Activated naive CD8-positive, alpha-beta T cell (primary cell): ENCODE results near the gene CD40LG.

ENCODE experiments used
- H3K27ac Mint-ChIP-seq: one replicate; pipeline ENCODE4 v1.8.0; 2021; ENCODE audit warnings: mixed read lengths
- H3K27me3 Mint-ChIP-seq: one replicate; pipeline ENCODE4 v1.8.0; 2021; ENCODE audit warnings: mixed read lengths
- H3K36me3 Mint-ChIP-seq: one replicate; pipeline ENCODE4 v1.8.0; 2021; ENCODE audit warnings: mixed read lengths
- H3K4me1 Mint-ChIP-seq: one replicate; pipeline ENCODE4 v1.8.0; 2021; ENCODE audit warnings: low read depth, mixed read lengths
- H3K4me3 Mint-ChIP-seq: one replicate; pipeline ENCODE4 v1.8.0; 2021; ENCODE audit warnings: mild to moderate bottlenecking, mixed read lengths
- H3K9me3 Mint-ChIP-seq: one replicate; pipeline ENCODE4 v1.8.0; 2021; ENCODE audit warnings: low read depth, mixed read lengths

CD40LG gene

DNA sequence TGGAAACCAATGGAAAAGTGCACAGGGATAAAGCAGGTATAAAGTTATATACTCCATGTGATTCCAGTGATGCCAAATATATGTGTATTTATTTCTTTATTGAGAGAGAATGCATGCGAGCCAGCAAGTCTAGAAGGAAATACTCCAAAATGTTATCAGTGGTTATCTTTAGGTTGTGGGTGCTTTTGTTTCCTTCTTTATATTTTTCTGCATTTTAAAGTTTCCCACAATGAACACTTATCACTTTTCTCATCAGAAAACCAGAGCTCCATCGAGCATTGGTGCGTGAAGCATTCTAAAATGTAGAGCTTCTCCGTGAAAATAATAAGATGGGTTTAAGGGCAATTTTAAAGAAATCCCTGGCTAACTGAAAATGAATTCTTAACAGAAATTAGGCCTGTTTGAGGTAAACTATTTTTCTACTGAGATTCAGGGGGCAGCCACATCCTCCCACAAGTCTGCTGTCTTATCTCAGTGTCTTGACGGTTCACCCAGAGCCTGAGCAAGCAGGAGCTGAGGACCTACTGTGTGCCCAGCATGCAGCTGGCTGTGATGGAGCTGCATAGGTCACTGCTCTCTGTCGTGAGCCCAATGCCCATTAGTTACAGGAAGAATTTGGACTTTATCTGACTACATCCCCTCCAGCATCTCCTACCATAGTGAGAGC lies 18.7 kb upstream of the CD40LG start:
- Mint-ChIP-seq H3K36me3 (no peaks in the 10 kb centered on the region), H3K27me3 (no peaks in the 10 kb centered on the region), H3K27ac (peak overlapping the region; percentile 81), H3K4me3 (peak overlapping the region; percentile 64), H3K9me3 (no peaks in the 10 kb centered on the region), H3K4me1 (peaks cover 82% of the 10 kb centered on the region)

- no peaks in the 10 kb centered on the region for H3K36me3 Mint-ChIP-seq
- no peaks in the 10 kb centered on the region for H3K27me3 Mint-ChIP-seq
- peaks cover 84% of the 10 kb centered on the region for H3K4me1 Mint-ChIP-seq
- peak overlapping the region; percentile 79 for H3K27ac Mint-ChIP-seq
- no peaks in the 10 kb centered on the region for H3K9me3 Mint-ChIP-seq
- no peak overlapping the region for H3K4me3 Mint-ChIP-seq
Observed at GRCh38 chrX:136630881-136631280, 17.1 kb upstream of the CD40LG start.

DNA sequence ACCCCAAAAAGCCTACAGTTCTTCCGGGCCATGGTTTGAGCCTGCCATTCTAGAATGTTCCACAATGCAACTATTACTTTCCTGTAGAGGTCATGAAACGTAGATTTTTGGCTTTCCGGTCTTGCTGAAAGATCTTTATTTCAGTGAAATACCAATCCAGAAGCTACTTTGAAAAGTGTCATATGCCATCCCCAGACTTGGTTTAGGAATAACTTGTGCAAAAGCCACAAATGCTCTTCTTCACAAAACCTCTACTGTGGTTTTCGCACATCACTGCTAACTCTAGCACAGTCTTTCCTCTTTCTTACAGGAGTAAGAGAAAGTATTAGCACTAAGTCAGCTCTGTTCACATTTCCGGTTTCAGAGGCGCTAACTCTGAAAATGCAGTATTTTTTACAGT lies 12.7 kb upstream of the CD40LG start:
- no peaks in the 10 kb centered on the region for H3K27me3 Mint-ChIP-seq
- no peaks in the 10 kb centered on the region for H3K9me3 Mint-ChIP-seq
- H3K4me1 Mint-ChIP-seq: peaks cover 72% of the 10 kb centered on the region
- peak overlapping the region; percentile 60 for H3K4me3 Mint-ChIP-seq
- H3K27ac Mint-ChIP-seq: peak overlapping the region; percentile 84
- H3K36me3 Mint-ChIP-seq: no peaks in the 10 kb centered on the region

DNA sequence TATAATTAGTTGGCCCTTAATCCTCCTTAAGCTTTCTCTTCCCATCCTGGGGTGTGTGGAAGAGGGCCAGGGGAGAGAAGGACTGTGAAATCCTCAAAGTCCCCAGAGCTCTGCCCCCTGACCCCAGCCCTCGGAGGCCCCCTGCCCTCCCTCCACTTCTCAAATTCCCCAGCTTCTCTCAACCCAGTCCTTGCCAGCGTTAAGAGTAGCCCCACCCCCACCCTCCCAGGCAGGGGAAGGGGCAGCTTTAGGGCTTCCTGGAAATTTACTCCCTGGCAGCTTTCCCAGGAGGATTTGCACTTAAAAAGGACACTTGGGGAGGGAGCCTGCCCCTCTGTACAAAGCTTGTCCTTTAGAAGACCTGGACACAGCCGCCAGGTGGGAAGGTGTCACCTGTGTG lies 11.8 kb upstream of the CD40LG start:
- H3K4me1 Mint-ChIP-seq: peaks cover 70% of the 10 kb centered on the region
- no peaks in the 10 kb centered on the region for H3K36me3 Mint-ChIP-seq
- H3K4me3 Mint-ChIP-seq: no peak overlapping the region
- no peaks in the 10 kb centered on the region for H3K27me3 Mint-ChIP-seq
- H3K27ac Mint-ChIP-seq: no peak overlapping the region
- H3K9me3 Mint-ChIP-seq: no peaks in the 10 kb centered on the region

DNA sequence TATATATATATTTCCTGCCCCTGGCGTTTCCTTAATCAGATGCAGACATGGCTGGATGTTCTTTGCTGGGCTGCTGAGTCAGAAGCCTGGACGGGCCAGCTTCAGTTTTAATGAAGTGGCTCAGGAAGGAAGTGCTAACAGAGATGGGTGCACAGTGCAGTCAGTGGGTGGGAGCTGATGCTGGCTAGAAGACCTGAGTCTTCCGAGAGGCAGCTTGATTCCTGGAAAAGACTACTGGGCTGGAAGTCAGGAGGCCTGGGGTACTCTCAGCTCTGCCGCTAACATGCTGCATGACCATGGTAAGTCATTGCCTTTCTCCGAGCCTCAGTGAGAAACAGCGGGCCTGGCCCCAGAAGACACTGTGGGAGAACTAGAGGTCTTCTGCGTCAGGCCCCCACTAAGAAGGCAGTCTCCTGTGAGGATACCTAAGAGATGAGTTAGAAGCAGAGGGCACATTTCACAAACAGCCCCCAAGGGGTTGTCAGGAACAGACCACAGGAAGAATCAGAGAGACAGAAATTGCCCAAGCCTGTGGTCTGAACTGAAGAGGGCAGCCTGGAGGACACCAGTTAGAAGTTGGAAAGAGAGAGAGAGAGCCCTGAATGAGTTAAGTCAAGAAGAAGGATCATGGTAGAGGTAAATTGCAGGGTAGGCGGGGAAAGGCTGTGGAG lies 8.3 kb upstream of the CD40LG start:
- H3K27me3 Mint-ChIP-seq: no peaks in the 10 kb centered on the region
- peaks cover 72% of the 10 kb centered on the region for H3K4me1 Mint-ChIP-seq
- peak overlapping the region; percentile 35 for H3K4me3 Mint-ChIP-seq
- no peaks in the 10 kb centered on the region for H3K9me3 Mint-ChIP-seq
- no peaks in the 10 kb centered on the region for H3K36me3 Mint-ChIP-seq
- no peak overlapping the region for H3K27ac Mint-ChIP-seq

- H3K4me1 Mint-ChIP-seq: peaks cover 71% of the 10 kb centered on the region
Observed at GRCh38 chrX:136643243-136643642, 4.7 kb upstream of the CD40LG start.

DNA sequence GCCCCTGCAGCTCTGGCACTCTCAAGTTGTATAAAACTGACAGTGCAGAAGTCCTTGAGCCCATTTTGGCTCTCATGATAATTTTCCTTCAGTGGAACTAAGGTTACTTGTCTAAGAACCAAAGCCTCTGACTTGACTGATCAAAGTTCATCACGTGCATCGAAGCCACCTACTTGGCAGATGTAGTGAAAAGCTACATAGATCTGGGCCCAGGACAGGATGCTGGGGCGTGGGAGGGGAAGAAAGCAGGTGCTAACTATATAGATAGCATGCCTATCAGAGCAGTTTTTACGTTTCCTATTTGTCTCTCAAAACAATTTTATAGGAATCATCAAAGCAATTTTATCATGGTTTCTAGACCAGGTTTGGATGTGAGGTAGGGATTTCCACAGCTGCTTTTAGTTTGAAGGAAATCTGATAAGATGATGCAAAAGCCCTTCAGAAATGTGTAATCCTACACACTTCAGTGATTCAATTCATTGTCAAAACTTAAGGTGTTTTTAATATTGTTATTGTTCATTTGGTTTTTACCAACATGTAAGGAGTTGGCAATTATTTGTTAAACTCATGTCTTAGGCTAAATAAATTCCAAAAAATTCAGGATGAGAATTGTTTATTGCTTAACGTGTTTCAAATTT lies 1.2 kb upstream of the CD40LG start:
- no peaks in the 10 kb centered on the region for H3K9me3 Mint-ChIP-seq

More at GRCh38 chrX:136643243-136643642, 4.7 kb upstream of the CD40LG start:
- Mint-ChIP-seq H3K27ac (no peak overlapping the region), H3K27me3 (no peaks in the 10 kb centered on the region), H3K9me3 (no peaks in the 10 kb centered on the region), H3K4me3 (peak overlapping the region; percentile 51), H3K36me3 (peaks cover 6% of the 10 kb centered on the region)

DNA sequence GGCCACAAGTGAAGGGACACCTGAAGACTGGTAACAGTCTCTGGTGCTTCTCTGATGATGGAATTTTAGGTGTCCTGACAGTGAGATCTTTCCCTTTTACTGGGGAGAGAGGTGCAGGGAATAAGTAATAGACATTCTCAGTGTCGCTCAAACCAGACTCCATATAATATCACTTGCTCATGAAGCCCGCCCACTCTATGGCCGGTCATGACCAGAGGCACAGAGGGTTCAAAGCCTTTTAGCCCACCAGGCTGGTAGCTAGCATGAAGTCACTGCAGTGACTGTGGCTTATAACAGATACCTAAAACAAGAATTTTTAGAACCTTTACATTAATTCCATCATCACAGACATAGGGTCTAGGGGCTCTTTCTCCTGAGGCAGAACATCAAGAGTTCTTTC lies 2.9 kb downstream of the CD40LG start:
- Mint-ChIP-seq H3K9me3 (no peaks in the 10 kb centered on the region), H3K27me3 (no peaks in the 10 kb centered on the region), H3K36me3 (peaks cover 13% of the 10 kb centered on the region), H3K4me1 (peaks cover 37% of the 10 kb centered on the region), H3K27ac (no peak overlapping the region), H3K4me3 (peak overlapping the region; percentile 25)

More for the DNA sequence above, 1.2 kb upstream of the CD40LG start:
- Mint-ChIP-seq H3K27ac (peak overlapping the region; percentile 86), H3K36me3 (peaks cover 6% of the 10 kb centered on the region), H3K27me3 (no peaks in the 10 kb centered on the region), H3K4me1 (peaks cover 56% of the 10 kb centered on the region), H3K4me3 (peak overlapping the region; percentile 47)

DNA sequence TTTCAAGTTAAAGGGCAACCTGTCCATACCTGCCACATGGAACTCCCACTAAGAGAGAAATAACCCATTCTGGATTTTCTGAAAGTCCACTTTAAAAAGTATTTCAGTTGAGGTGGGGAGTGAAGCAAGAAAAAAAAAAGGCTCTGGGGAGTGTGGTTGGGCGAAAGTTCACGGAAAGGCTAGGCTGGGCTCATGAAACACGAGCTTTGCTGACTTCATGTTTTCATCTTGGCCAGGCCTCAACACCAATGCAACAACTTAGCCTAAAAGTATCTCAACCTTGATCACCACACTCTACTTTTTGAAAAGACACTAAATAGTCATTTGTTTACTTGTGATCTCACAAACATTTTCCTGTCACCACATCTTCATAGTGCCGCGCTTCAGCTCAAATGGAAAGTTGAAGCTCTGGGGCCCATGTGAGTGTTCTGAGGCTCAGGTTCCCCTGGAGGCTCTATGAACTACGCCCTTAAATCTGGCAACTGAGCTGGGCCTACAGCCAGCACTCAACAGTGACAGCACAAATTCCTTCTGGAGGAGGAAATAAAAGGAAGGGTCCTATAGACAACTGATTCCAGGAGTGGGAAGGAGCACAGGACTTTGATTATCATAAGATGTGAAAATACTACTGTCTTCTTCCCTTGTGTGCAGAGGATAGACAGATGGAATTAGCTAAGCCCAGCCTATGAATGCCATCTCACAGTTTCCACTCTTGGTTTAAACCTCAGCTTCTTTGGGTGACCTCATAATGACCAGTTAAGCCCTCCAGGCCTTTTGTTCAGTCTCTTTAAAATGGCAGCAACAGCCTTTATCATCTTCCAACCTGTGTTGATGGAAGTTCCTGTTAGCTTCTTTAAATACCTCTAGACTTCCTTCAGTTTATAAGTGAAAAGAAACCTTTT lies 5.1 kb downstream of the CD40LG start:
- no peak overlapping the region for H3K27ac Mint-ChIP-seq
- peaks cover 9% of the 10 kb centered on the region for H3K36me3 Mint-ChIP-seq
- H3K9me3 Mint-ChIP-seq: no peaks in the 10 kb centered on the region
- H3K4me3 Mint-ChIP-seq: no peak overlapping the region
- H3K27me3 Mint-ChIP-seq: no peaks in the 10 kb centered on the region
- H3K4me1 Mint-ChIP-seq: peaks cover 33% of the 10 kb centered on the region

DNA sequence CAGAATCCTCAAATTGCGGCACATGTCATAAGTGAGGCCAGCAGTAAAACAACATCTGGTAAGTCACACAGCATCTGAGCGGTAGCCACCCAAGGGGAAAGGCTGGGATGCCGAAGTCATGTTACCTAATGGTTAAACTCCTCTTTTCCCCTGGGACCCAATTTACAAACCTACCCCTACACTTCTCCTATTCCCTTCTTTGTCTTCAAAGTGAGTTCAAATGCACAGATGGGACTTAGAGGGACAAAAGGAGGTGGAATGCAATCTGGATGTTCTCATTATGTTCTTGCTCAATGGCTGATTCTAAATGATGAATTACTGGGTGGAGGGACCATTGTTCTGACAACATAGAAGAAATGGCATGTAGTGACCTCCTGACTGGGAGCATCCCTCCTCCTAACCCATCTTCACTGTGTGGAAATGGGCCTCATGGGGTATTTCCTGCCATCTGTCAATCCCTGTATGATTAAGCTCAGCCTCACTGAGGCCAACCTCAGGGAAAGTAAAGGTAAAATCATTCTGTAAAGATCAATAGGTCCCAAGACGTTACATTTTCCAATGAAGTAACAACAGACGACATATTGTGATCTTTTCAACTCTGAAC lies 8.5 kb downstream of the CD40LG start:
- H3K36me3 Mint-ChIP-seq: peaks cover 13% of the 10 kb centered on the region
- no peaks in the 10 kb centered on the region for H3K9me3 Mint-ChIP-seq
- peaks cover 47% of the 10 kb centered on the region for H3K4me1 Mint-ChIP-seq
- no peak overlapping the region for H3K27ac Mint-ChIP-seq
- H3K4me3 Mint-ChIP-seq: no peak overlapping the region
- H3K27me3 Mint-ChIP-seq: no peaks in the 10 kb centered on the region

DNA sequence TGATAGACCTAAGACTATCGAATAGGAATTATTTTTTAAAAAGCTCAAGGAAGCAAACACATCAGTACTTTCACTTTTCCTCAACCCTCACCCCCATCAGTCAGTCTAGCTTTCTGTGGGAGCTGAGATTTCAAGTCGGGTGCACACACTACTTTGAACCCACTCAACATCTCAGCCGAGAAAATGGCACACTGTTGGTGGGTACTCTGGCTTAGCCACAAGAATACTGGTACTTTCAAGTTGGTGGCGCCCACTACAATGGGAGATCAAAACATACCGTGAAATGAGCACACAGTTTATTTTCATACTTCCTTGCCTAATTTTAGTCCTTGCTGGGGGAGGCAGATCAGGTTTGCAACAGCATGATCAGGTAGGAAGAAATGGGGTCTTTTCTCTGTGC lies 10.2 kb downstream of the CD40LG start:
- peak overlapping the region; percentile 22 for H3K4me3 Mint-ChIP-seq
- H3K36me3 Mint-ChIP-seq: peaks cover 11% of the 10 kb centered on the region
- no peaks in the 10 kb centered on the region for H3K27me3 Mint-ChIP-seq
- H3K27ac Mint-ChIP-seq: peak overlapping the region; percentile 72
- peaks cover 59% of the 10 kb centered on the region for H3K4me1 Mint-ChIP-seq
- H3K9me3 Mint-ChIP-seq: no peaks in the 10 kb centered on the region

- H3K4me1 Mint-ChIP-seq: peaks cover 62% of the 10 kb centered on the region
- peaks cover 16% of the 10 kb centered on the region for H3K36me3 Mint-ChIP-seq
- H3K27ac Mint-ChIP-seq: peak overlapping the region; percentile 43
- no peaks in the 10 kb centered on the region for H3K27me3 Mint-ChIP-seq
- no peak overlapping the region for H3K4me3 Mint-ChIP-seq
- H3K9me3 Mint-ChIP-seq: no peaks in the 10 kb centered on the region
Observed at GRCh38 chrX:136659174-136659573, 11.2 kb downstream of the CD40LG start.

DNA sequence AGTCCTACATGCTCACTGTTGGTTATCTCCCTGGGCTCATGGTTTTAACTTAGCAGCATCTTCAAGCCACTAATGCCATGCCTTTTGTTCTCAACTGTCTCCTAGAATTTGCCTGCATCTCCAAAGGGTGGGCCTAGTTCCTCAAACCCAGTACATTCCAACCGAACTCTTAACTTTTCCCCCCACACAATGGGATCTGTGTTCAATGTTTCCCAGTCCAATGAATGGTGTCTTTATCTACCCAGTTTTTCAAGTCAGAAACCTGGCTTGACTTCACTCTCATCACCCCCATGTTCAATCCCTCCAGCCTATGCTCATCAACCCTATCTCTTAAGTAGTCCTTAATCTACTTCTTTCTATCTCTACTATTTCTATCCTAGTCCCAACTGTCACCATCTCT lies 12.9 kb downstream of the CD40LG start:
- Mint-ChIP-seq H3K4me1 (peaks cover 61% of the 10 kb centered on the region), H3K27ac (no peak overlapping the region), H3K4me3 (no peak overlapping the region), H3K36me3 (peaks cover 21% of the 10 kb centered on the region), H3K9me3 (no peaks in the 10 kb centered on the region), H3K27me3 (no peaks in the 10 kb centered on the region)

DNA sequence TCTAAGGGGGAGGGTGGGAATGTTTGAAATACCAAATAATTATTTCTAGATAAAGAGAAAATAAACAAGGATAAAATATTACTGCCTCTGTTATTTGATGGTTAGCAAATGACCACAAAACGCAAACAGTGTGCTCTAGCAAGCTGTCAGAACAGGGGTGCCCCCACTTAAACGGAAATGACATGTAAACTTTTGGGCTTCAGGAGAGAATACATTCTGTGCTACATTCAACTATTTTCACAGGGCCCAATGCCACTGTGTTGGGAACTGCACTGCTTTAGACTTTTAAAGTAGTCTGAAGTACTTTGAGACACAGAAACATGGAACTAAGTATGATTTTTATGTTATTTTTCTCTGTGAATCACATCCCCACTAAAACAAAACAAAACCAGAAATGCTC lies 14.1 kb downstream of the CD40LG start:
- H3K36me3 Mint-ChIP-seq: peaks cover 24% of the 10 kb centered on the region
- H3K27ac Mint-ChIP-seq: no peak overlapping the region
- H3K9me3 Mint-ChIP-seq: no peaks in the 10 kb centered on the region
- no peak overlapping the region for H3K4me3 Mint-ChIP-seq
- peaks cover 56% of the 10 kb centered on the region for H3K4me1 Mint-ChIP-seq
- H3K27me3 Mint-ChIP-seq: no peaks in the 10 kb centered on the region
